A172 (cell line): ENCODE data around the gene PTPMT1. TPM values are rescaled to one million over a fixed set of nuclear protein-coding genes. Genes with fewer than 3 reads are reported as not detected.
"Not testable (repeated sequence)": the region's sequence is repeated elsewhere in the genome, so short reads cannot be mapped to it uniquely, and the experiment has no call there.

Experiments
- DNase-seq: peaks from one replicate; pipeline ENCODE4 v3.0.0-alpha.2; 2015; ENCODE audit warnings: low spot score
- total RNA-seq: library from RNA; depleted of rRNA; stranded (reverse); fragments of >200 nt; shearing (Covaris generic); gene quantifications from 2 replicates; pipeline ENCODE4 v1.2.3, GENCODE V29; 2014; rRNA removed

Gene PTPMT1
- total RNA-seq: 225 and 253 TPM in 2 replicates

- DNase-seq: peak; percentile 40
These were observed at the start of gene PTPMT1 for GRCh38 chr11:47565340-47566148. Gene PTPMT1, plus strand, starts transcription at chr11:47565599. Its CDS starts 24 bp downstream, at chr11:47565623.

DNA sequence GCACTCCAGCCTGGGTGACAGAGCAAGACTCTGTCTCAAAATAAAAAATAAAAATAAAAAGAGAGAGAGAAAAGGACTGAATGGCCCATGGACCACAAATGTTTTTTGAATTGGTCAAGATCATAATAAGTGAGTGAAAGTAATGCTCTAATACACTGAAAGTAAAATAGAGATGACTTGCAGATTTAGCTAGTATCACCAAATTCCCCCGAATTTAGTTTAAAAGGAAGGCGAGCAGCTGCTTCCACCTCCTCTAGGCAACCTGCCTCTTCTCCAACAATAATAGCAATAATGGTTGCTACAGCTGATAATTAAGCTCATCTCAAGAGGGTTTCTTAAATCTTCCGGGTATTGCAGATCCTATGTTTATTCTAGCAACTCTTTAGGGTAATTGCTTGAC is 49.2 kb upstream of the PTPMT1 start:
- no peak for DNase-seq

DNA sequence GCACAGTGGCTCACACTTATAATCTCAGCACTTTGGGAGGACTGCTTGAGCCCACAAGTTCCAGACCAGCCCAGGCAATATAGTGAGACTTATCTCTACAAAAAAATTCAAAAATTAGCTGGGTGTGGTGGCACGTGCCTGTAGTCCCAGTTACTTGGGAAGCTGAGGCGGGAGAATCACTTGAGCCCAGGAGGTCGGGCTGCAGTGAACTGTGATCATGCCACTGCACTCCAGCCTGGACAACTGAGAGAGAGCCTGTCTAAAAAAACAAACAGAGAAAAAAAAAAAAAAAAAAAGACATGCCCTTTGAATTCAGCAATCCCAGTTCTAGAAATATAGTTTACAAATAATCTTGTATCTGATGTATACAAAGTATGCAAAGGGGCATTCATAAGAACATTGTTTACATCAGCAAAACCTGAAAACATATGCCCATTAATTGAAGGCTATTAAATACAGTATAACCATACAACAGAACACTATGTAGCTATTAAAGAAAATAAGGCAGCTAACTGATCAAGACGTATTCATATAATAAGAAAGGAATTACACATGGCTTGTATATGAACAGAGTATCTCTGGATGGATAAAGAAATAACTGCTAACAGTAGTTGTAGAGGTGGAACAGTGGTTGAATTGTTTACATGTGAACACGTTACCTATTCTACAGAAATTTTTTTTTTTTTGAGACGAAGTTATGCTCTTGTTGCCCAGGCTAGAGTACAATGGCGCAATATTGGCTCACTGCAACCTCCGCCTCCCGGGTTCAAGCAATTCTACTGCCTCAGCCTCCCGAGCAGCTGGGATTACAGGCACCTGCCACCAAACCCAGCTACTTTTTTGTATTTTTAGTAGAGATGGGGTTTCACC is 48.2 kb upstream of the PTPMT1 start:
- DNase-seq: no peak

DNA sequence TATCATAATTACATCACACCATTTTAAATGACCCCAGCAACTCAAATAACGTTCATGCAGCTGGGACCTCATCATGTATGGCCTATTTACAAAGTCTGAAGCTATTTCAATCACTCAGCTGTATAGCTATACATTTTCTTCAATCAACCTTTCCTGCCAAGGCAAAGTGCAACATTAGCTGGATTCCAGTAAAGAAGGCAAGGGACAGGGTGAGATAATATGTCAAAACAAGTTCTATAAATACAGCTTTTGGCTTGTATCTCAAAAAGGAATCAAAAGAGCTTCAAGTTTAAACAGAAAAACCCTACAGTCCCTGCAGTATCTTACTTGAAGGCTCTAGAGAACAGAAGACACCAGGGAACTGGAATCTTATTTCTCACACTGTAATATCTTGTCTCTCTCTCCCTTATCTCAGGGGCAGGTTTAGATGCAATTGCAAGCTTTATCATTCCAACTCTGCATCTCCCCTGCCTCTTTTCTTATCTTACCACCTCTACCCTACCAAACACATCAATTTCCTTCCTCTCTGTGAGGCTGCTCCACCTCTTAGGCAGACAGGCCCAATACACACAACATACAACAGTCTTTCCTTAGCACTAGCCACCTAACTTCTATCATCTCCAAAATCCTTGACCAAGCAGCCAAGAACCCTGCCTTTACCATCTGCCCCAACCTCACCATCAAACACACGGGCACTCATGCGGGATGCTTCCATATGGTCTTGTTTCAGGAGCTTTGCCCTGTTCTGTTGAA is 47.0 kb upstream of the PTPMT1 start:
- DNase-seq: no peak

DNA sequence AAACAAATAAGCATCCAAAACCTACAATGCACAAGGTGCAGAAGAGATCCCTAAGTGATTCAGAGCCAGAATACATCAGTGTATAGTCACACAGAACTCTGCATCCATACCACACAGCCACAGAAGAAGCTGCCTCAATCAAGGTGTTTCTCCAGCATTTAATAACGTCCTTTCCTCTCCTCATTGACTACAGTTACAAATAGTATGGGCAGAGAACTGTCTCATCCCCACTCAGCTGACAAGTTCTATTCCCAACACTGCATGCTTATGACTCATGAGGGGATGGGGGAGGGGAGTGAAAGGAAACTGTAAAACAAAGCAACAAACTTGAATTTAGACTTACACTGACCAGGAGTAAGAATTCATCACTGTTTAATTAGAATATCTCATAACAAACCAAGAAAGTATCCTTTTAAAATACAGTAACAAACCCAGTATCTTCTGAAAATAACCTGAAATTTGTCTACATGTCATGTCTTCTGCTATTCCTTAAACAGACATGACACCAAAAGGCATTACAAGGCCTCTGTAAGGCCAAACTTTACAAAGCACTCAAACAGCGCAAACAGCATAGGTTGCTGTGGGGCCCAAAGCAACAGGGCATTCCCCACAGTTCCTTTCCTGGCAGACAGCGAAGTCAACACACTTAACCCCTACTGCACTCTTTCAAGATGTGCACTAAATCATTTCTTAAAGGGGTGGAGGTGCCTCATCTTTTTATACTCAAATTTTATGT is 41.7 kb upstream of the PTPMT1 start:
- peak; percentile 84 for DNase-seq

DNA sequence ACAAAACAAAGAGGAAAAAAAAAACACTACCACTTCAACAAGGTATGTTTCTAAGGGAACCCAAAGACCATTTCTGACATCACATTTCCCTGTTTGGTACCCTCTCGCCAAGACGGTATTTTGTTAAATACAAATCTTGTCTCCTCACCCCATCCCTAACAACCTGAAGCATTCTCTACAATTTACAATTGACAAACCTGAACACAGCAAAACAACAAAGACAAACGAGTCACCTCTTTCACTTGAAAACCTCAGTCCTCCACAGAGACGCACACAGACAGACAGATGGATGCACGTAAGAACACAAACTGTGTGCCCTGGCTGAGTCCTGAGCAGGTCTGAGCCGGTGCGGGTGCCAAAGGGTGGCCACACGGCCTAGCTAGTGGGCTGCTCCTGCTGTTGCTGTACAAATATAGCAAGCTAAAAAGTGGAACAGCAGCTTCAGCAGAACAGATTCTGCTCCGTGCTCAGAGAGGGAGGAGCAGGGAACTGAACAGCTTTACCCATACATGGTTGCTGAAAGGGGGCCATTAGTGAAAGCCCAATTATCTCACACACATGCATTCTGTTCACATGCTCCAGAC is 41.0 kb upstream of the PTPMT1 start:
- DNase-seq: no peak

GRCh38 chr11:47526032-47526431 is 39.4 kb upstream of the PTPMT1 start:
- DNase-seq: not testable (repeated sequence)

DNA sequence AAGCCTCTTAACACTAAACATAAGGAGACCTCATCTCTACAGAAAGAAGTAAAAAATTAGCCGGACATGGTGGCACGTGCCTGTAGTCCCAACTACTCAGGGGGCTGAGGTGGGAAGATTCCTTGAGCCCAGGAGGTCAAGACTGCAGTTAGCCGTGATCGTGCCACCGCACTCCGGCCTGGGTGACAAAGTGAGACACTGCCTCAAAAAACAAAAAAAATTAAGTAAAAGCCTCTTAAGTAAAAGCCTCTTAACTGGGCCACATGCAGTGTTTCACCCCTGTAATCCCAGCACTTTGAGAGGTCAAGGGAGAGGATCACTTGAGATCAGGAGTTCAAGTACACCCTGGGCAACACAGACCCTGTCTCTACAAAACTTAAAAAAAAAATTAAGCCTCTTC is 38.2 kb upstream of the PTPMT1 start:
- DNase-seq: no peak

GRCh38 chr11:47529951-47530350 is 35.4 kb upstream of the PTPMT1 start:
- no peak for DNase-seq

DNA sequence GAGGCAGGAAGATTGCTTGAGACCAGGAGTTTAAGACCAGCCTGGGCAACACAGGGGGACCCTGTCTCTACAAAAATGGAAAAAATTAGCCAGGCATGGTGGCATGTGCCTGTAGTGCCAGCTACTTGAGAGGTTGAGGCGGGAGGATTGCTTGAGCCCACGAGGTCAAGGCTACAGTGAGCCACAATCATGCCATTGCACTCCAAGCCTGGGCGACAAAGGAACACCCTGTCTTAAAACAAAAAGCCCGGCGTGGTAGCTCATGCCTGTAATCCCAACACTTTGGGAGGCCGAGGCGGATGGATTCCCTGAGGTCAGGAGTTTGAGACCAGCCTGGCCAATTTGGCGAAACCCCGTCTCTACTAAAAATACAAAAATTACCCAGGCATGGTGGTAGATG is 34.7 kb upstream of the PTPMT1 start:
- DNase-seq: not testable (repeated sequence)

DNA sequence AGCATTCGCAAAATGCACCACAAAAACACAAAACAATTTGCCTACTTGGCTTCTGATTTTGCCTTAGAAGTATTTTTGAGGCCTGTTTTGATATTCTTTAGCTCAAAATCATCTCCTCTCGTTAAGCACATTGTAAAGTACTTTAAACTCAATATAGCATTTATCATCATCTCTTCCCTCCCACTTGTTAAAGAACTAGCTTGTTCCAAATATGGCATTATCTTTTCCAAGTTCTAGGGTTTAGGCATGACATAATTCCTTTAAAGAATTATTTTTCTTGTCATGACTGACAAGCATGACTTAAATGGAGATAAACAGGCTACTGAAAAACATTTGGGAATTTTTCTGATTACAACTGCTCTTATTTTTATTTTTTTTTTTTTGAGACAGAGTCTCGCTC is 33.7 kb upstream of the PTPMT1 start:
- no peak for DNase-seq

- no peak for DNase-seq
These were observed 32.7 kb upstream of the PTPMT1 start for GRCh38 chr11:47532597-47533213.

GRCh38 chr11:47533690-47534151 is 31.7 kb upstream of the PTPMT1 start:
- no peak for DNase-seq

GRCh38 chr11:47534704-47535251 is 30.6 kb upstream of the PTPMT1 start:
- DNase-seq: no peak

- no peak for DNase-seq
These were observed 28.5 kb upstream of the PTPMT1 start for GRCh38 chr11:47536915-47537314.

DNA sequence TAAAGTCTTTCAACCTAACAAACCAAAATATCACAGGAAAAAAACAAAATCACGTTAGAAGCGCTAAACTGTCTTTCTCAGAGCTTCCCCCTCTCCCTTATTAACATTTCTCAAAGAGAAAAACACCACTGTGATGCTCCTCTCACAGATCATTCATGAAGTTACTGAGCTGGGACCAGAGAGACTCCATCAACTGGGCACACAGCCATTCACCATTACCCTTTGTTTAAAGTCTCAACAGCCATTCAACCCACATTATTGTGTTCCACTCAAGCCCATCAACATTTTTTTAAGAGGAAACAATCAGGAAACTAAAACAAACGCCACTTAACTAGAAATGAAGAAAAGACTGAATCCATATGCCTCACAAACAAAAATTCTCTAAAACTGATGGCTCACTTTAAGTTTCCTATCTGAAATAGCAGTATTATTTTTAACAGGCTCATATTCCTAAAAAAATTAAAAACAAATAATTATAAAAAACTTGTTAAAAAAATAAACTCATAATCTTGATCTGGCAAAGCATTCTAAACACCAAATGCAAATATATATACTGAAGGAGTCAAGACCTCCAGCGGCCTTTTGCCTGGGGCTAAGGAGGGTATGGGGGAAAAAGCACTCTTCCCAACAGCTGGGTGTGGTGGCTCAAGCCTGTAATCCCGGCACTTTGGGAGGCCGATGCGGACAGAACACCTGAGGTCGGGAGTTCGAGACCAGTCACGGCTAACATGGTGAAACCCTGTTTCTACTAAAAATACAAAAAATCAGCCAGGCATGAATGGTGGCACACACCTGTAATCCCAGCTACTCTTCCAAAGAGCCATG is 26.4 kb upstream of the PTPMT1 start:
- no peak for DNase-seq

- no peak for DNase-seq
These were observed 25.7 kb upstream of the PTPMT1 start for GRCh38 chr11:47539681-47540039.

- DNase-seq: no peak
These were observed 24.3 kb upstream of the PTPMT1 start for GRCh38 chr11:47541070-47541469.

DNA sequence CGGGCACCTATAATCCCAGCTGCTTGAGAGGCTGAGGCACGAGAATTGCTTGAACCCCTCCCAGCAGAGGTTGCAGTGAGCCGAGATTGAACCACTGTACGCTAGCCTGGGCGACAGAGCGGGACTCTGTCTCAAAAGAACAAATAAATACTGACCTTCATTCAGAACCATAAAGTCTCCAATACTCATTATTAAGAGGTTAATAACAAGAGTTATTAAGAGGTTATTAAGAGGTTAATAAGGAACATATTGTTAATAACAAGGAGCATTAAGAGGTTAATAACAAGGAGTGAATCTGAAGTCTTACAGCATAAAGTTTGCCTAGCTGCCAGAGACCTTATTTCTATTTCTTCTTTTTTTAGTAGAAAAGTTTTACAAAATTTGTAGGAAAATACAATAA is 20.1 kb upstream of the PTPMT1 start:
- DNase-seq: no peak
